ENCODE results near the gene TMEM61.

TMEM61 gene

DNA sequence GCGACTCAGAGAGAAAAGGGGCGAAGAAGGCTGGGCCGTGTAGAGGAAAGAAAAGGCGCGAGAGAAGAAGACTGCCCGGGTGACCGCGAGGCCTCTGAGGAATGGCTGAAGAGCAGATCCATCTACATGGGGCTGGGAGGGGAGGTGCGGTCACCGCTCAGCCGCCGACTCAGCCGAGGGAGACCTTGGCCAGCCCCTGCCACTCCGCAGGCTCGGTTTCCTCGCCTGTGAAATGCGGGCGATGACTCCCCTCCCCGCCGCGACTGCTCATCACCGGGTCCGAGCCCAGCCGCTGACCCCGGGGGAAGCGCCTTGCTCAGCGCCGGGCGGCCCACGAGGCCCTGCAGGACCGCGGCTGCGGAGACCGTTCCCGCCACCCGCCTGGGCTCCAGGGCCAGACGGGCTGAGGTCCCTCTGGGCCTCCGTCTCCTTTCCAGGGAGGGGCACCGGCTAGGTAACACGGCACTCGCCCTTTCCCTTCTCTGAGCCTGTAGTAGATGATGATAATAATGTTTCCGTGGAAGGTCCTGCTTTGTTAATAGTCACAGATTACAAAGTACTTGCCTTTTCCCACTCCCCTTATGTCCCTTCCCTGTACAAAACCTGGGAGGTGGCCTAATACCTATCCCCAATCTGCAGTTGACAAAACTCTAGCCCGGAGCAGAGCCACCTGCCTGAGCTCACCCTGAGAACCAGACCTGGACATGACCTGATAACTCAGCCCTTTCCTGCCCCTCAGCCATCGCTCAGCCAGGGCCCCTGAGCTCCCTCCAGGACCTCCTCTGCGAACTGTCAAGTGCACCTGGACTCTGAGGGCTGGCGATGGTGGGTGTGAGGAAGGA lies 16.7 kb downstream of the TMEM61 start:
- Histone ChIP-seq H3K4me3 (ENCODE audit: low read length) (no peak overlapping the region), H3K4me2 (ENCODE audit: low read length) (no peak overlapping the region), H3K4me1 (ENCODE audit: control insufficient read depth, insufficient read depth, low read length) (no peaks in the 10 kb centered on the region), H3K36me3 (ENCODE audit: insufficient read depth, low read length) (no peaks in the 10 kb centered on the region), H3K27me3 (ENCODE audit: control insufficient read depth, insufficient read depth, low read length) (peaks cover 67% of the 10 kb centered on the region), H3K9ac (ENCODE audit: low read depth, low read length) (no peak overlapping the region), H3K9me3 (replicated peaks; ENCODE audit: low read length) (no peaks in the 10 kb centered on the region)

DNA sequence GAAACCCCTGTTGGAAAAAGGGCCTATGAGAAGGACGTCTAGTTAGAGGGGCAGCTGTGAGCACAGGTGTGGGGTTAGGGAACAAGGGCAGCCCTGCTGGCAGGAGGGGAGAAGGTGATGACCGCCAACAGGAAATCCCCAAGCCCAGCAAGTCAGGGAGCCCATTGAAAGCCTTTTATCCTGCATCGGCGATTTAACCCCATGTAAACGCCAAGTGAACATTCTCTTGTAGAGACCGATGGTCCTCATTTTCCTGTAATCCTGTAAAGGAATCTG lies 17.2 kb downstream of the TMEM61 start:
- no peak overlapping the region for H3K4me2 ChIP-seq (ENCODE audit: low read length)
- H3K4me3 ChIP-seq (ENCODE audit: low read length): no peak overlapping the region
- no peak overlapping the region for H3K9ac ChIP-seq (ENCODE audit: low read depth, low read length)
- H3K36me3 ChIP-seq (ENCODE audit: insufficient read depth, low read length): no peaks in the 10 kb centered on the region
- no peaks in the 10 kb centered on the region for H3K9me3 ChIP-seq (replicated peaks; ENCODE audit: low read length)
- no peaks in the 10 kb centered on the region for H3K4me1 ChIP-seq (ENCODE audit: control insufficient read depth, insufficient read depth, low read length)
- peaks cover 72% of the 10 kb centered on the region for H3K27me3 ChIP-seq (ENCODE audit: control insufficient read depth, insufficient read depth, low read length)

- H3K4me1 ChIP-seq (ENCODE audit: control insufficient read depth, insufficient read depth, low read length): no peaks in the 10 kb centered on the region
- no peak overlapping the region for H3K4me3 ChIP-seq (ENCODE audit: low read length)
- H3K36me3 ChIP-seq (ENCODE audit: insufficient read depth, low read length): no peaks in the 10 kb centered on the region
- no peak overlapping the region for H3K4me2 ChIP-seq (ENCODE audit: low read length)
- H3K9me3 ChIP-seq (replicated peaks; ENCODE audit: low read length): no peaks in the 10 kb centered on the region
- H3K27me3 ChIP-seq (ENCODE audit: control insufficient read depth, insufficient read depth, low read length): peaks cover 75% of the 10 kb centered on the region
- H3K9ac ChIP-seq (ENCODE audit: low read depth, low read length): no peak overlapping the region
Observed at GRCh38 chr1:54998100-54998499, 17.7 kb downstream of the TMEM61 start.

DNA sequence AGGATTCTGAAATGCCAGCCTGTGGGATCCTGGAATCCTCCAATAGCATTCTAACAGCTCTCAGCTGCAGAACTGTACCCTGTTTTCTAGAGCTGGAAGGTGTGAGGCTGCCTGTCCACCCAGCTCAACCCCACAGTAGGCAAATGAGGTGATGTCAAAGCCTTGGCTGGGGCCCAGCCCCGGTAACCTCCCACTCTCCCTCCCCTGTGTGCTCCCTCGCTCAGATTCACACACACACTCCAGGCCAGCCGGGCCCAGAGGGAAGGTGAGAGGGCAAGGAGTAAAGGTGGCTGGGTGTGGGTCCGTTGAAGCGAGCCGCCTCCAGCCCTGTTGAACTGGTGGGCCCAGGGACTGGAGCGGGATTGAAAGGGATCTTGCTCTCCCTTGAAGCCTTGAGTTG lies 18.2 kb downstream of the TMEM61 start, which contains the start of gene BSND:
Gene BSND (plus strand): TSS at position 257 of the 400 bp plus-strand sequence. CDS start 254 bp downstream, outside the sequence.
- Histone ChIP-seq H3K4me1 (ENCODE audit: control insufficient read depth, insufficient read depth, low read length) (no peaks in the 10 kb centered on the region), H3K27me3 (ENCODE audit: control insufficient read depth, insufficient read depth, low read length) (peaks cover 75% of the 10 kb centered on the region), H3K4me3 (ENCODE audit: low read length) (no peak within 1 kb of the TSS), H3K4me2 (ENCODE audit: low read length) (no peak within 1 kb of the TSS), H3K9me3 (replicated peaks; ENCODE audit: low read length) (no peaks in the 10 kb centered on the region), H3K36me3 (ENCODE audit: insufficient read depth, low read length) (no peaks in the 10 kb centered on the region), H3K9ac (ENCODE audit: low read depth, low read length) (no peak within 1 kb of the TSS)

DNA sequence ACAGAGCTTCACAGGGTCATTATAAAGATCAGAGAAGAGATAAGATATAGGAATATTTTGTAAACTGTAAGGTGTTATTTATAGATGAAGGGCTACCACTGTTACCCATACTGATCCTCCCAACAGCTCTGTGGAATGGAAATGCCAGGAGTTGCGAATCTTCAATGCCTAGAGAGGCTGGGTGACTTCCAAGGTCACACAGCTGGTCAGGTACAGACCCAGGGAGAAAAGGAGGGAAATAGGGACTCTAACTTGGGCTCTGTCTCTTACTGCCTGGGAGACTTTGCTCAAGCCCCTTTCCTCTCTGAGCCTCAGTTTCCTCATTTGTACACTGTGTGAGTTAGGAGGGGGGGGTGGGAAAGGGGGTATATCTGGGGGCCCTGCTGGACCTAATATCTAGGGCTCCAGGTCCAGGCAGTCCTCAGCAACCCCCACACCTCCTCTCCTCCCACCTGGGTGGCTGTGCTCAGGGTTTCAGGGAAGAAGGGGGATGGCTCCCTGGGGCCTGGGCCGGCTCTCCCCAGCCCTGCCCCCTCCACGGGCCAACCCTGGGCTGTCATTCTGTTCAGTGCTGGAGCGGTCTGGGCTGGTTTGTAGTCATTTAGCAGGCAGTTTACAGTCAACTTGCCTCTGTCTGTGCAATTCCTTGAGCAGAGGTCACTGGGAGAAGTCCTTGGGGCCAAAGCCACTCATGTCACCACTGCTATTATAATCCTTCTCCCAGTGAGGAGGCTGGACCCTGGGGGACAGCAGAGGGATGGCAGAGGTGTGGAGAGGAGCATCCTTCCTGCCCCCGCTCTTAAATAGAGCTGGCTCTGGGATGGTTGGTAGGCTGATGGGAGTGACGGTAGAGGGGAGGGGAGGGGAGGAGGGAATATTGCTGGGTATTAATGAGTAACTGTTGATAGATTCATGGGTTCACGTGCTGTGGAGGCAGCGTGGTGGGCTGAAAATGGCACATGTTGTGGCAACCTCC lies 20.0 kb downstream of the TMEM61 start:
- no peak overlapping the region for H3K4me3 ChIP-seq (ENCODE audit: low read length)
- no peaks in the 10 kb centered on the region for H3K9me3 ChIP-seq (replicated peaks; ENCODE audit: low read length)
- H3K4me2 ChIP-seq (ENCODE audit: low read length): no peak overlapping the region
- H3K36me3 ChIP-seq (ENCODE audit: insufficient read depth, low read length): no peaks in the 10 kb centered on the region
- H3K4me1 ChIP-seq (ENCODE audit: control insufficient read depth, insufficient read depth, low read length): no peaks in the 10 kb centered on the region
- H3K27me3 ChIP-seq (ENCODE audit: control insufficient read depth, insufficient read depth, low read length): peaks cover 68% of the 10 kb centered on the region
- H3K9ac ChIP-seq (ENCODE audit: low read depth, low read length): no peak overlapping the region

DNA sequence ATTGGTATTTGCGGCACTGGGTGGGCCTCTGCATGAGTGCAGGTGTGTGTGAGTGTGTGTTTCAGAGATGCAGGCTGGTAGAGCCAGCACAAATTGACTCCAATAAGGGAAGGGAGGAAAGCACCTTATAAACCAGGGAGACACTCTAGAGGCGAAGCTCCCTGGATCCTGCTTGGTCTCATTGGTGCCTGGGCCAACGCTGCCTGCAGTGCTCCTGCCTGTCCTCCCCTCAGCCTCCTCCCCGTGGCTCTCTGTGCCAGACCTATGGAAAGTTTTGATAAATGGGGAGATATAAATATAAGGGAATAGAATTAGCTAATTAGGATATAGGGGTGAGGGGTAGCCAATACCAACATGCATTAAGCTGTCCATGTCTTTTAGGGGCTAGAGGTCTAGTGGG lies 20.9 kb downstream of the TMEM61 start:
- H3K9me3 ChIP-seq (replicated peaks; ENCODE audit: low read length): no peaks in the 10 kb centered on the region
- H3K27me3 ChIP-seq (ENCODE audit: control insufficient read depth, insufficient read depth, low read length): peaks cover 59% of the 10 kb centered on the region
- H3K4me3 ChIP-seq (ENCODE audit: low read length): no peak overlapping the region
- H3K9ac ChIP-seq (ENCODE audit: low read depth, low read length): no peak overlapping the region
- no peaks in the 10 kb centered on the region for H3K4me1 ChIP-seq (ENCODE audit: control insufficient read depth, insufficient read depth, low read length)
- H3K4me2 ChIP-seq (ENCODE audit: low read length): no peak overlapping the region
- no peaks in the 10 kb centered on the region for H3K36me3 ChIP-seq (ENCODE audit: insufficient read depth, low read length)

DNA sequence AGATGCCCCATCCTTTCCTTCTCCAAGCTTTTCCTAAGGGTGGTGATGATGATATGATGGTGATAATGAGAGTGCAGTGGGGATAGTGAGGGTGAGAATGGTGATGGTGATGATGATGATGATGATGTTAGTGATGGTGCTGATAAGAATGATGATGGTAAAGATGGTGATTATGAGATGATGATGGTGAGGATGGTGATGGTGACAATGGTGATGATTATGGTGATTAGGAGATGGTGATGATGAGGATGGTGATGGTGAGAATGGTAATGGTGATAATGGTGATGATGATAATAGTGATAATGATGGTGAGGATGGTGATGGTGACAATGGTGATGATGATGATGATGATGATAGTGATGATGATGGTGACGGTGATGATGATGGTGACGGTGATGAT lies 22.3 kb downstream of the TMEM61 start:
- H3K27me3 ChIP-seq (ENCODE audit: control insufficient read depth, insufficient read depth, low read length): peaks cover 49% of the 10 kb centered on the region
- H3K4me1 ChIP-seq (ENCODE audit: control insufficient read depth, insufficient read depth, low read length): peaks cover 4% of the 10 kb centered on the region

DNA sequence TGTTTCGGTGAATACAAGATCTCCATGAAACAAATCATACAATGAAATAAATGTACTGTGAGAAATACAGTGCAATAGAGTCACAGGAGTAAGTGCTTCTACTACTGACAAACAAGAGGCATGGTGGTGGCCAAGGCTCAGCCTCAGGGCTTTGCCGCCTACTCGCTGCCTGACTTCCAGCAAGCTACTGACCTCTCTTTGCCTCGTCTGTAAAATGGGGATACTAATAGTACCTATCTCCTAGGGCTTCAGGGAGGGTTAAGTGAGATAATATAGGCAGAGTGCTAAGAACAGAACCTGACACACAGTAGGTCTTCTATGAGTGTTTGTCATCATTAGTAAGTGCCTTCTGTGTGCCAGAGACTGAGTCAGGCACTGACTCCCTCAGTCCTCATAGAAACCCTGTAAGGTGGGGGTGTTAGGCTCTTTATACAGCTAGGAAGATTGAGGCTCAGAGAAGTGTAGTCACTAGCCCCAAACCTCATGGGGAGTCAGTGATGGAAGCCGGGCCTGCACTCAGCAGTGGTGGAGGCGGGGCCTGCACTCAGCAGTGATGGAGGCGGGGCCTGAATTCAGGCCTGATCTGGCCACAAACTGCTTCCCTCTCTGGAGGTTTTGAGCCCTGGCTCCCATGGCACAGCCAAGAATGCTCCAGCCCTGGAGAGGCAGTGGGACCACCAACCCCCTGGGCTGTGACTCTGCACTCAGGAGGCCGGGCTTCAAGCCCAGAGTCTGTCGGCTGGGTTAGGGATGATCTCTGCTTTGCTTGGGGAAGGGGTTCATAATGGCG lies 25.1 kb downstream of the TMEM61 start:
- Histone ChIP-seq H3K9ac (ENCODE audit: low read depth, low read length) (no peak overlapping the region), H3K4me2 (ENCODE audit: low read length) (no peak overlapping the region), H3K9me3 (replicated peaks; ENCODE audit: low read length) (no peaks in the 10 kb centered on the region), H3K4me1 (ENCODE audit: control insufficient read depth, insufficient read depth, low read length) (peaks cover 10% of the 10 kb centered on the region), H3K4me3 (ENCODE audit: low read length) (no peak overlapping the region), H3K27me3 (ENCODE audit: control insufficient read depth, insufficient read depth, low read length) (peaks cover 24% of the 10 kb centered on the region), H3K36me3 (ENCODE audit: insufficient read depth, low read length) (no peaks in the 10 kb centered on the region)

More for the DNA sequence above, 22.3 kb downstream of the TMEM61 start:
- Histone ChIP-seq H3K36me3 (ENCODE audit: insufficient read depth, low read length) (no peaks in the 10 kb centered on the region), H3K4me2 (ENCODE audit: low read length) (no peak overlapping the region), H3K9me3 (replicated peaks; ENCODE audit: low read length) (no peaks in the 10 kb centered on the region), H3K4me3 (ENCODE audit: low read length) (no peak overlapping the region), H3K9ac (ENCODE audit: low read depth, low read length) (no peak overlapping the region)

DNA sequence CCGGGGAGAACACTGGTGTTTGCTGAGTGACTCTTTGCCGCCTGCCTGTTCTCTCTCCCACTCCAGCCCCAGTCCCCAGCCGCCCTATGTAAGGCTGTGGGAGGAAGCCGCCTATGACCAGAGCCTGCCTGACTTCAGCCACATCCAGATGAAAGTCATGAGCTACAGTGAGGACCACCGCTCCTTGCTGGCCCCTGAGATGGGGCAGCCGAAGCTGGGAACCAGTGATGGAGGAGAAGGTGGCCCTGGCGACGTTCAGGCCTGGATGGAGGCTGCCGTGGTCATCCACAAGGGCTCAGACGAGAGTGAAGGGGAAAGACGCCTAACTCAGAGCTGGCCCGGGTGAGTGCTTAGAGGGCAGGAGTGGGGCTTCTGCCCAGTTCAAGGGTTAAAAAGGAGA lies 26.5 kb downstream of the TMEM61 start:
- no peak overlapping the region for H3K9ac ChIP-seq (ENCODE audit: low read depth, low read length)

GRCh38 chr1:55007625-55008024 lies 27.2 kb downstream of the TMEM61 start:
- peaks cover 10% of the 10 kb centered on the region for H3K4me1 ChIP-seq (ENCODE audit: control insufficient read depth, insufficient read depth, low read length)
- H3K27me3 ChIP-seq (ENCODE audit: control insufficient read depth, insufficient read depth, low read length): peaks cover 10% of the 10 kb centered on the region
- no peak overlapping the region for H3K9ac ChIP-seq (ENCODE audit: low read depth, low read length)
- H3K4me2 ChIP-seq (ENCODE audit: low read length): no peak overlapping the region
- H3K9me3 ChIP-seq (replicated peaks; ENCODE audit: low read length): no peaks in the 10 kb centered on the region
- H3K36me3 ChIP-seq (ENCODE audit: insufficient read depth, low read length): no peaks in the 10 kb centered on the region
- H3K4me3 ChIP-seq (ENCODE audit: low read length): no peak overlapping the region

More for the DNA sequence above, 26.5 kb downstream of the TMEM61 start:
- H3K4me2 ChIP-seq (ENCODE audit: low read length): no peak overlapping the region
- H3K27me3 ChIP-seq (ENCODE audit: control insufficient read depth, insufficient read depth, low read length): peaks cover 11% of the 10 kb centered on the region
- H3K36me3 ChIP-seq (ENCODE audit: insufficient read depth, low read length): no peaks in the 10 kb centered on the region
- peaks cover 10% of the 10 kb centered on the region for H3K4me1 ChIP-seq (ENCODE audit: control insufficient read depth, insufficient read depth, low read length)
- H3K9me3 ChIP-seq (replicated peaks; ENCODE audit: low read length): no peaks in the 10 kb centered on the region
- H3K4me3 ChIP-seq (ENCODE audit: low read length): no peak overlapping the region

All from skeletal muscle satellite cell (primary cell).